ENCODE results near the gene KL. TPM values are rescaled to one million over a fixed set of nuclear protein-coding genes. Genes with fewer than 3 reads are reported as not detected.

The KL gene
- total and polyA plus RNA-seq, 4 donors, result 1.4 to 24.5 (median 5.7) TPM

DNA sequence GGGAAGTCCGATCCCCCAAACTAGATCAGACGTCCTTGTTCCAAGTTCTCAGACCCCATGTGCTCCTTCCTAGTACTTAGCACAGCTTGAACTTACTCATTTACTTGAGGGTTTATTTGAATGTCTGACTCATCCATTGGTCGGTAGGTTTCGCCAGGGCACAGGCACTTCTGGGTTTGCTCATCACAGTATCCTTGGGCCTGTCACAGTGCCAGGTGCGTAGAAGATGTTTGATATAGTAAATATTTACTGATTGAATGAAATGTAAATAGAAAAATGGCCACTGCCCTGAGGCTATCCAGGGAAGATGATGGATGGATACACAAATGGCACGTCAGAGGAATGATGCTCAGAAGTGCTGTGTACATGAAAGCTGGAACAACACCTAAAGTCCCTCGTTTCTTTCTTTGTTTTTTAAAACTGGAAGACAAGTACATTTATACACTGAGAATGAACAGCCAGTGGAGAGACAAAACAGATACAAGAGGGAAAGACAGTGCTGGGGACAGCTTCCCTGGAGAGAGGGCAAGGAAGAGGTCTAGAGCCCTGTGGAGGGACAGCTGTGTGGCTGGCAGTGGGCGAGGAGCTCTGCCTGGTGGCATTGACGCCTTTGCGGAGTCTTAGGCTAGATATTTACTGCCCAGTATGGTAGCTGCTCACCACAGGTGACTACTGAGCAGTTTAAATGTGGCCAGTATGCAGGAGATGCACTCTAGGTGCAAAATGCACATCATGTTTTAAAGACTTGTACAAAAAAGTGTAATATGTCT, 31.2 kb upstream of the KL start:
- ATAC-seq (ENCODE audit: insufficient read depth, low FRiP score) (no peak), DNase-seq (no peak)
- TF ChIP-seq, protein P1, sequence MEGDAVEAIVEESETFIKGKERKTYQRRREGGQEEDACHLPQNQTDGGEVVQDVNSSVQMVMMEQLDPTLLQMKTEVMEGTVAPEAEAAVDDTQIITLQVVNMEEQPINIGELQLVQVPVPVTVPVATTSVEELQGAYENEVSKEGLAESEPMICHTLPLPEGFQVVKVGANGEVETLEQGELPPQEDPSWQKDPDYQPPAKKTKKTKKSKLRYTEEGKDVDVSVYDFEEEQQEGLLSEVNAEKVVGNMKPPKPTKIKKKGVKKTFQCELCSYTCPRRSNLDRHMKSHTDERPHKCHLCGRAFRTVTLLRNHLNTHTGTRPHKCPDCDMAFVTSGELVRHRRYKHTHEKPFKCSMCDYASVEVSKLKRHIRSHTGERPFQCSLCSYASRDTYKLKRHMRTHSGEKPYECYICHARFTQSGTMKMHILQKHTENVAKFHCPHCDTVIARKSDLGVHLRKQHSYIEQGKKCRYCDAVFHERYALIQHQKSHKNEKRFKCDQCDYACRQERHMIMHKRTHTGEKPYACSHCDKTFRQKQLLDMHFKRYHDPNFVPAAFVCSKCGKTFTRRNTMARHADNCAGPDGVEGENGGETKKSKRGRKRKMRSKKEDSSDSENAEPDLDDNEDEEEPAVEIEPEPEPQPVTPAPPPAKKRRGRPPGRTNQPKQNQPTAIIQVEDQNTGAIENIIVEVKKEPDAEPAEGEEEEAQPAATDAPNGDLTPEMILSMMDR (IDR thresholded peaks at IDR 0.05; ENCODE audit: control extremely low read depth, extremely low read depth), result no peak
- Histone ChIP-seq H3K9me3 (ENCODE audit: control insufficient read depth in 4 of 4, insufficient read depth in 3 of 4, low read length in 3 of 4) (peaks cover 0 to 2% (median 0%) of the 10 kb centered on the region in 4 donors), H3K4me1 (ENCODE audit: control insufficient read depth in 5 of 5, insufficient read depth in 5 of 5, low read length in 5 of 5) (peaks cover 0 to 2% (median 0%) of the 10 kb centered on the region in 5 donors), H3K4me3 (no peak overlapping the region), H3K27me3 (ENCODE audit: control insufficient read depth in 3 of 3, insufficient read depth in 3 of 3, low read length in 2 of 3) (no peaks in the 10 kb centered on the region), H3K36me3 (ENCODE audit: control insufficient read depth in 4 of 4, insufficient read depth in 4 of 4, low read length in 4 of 4) (no peaks in the 10 kb centered on the region), H3K27ac (ENCODE audit: low read depth in 1 of 2, low read length in 1 of 2) (no peak overlapping the region), H3K9ac (ENCODE audit: insufficient read depth in 1 of 2, low read length in 2 of 2) (no peak overlapping the region)
- 85 to 91% methylated on average over 10 of the region's 10 CpGs for WGBS, 2 donors

GRCh38 chr13:32986552-32986951, 29.7 kb upstream of the KL start:
- no peak overlapping the region for H3K4me3 ChIP-seq
- DNase-seq (no peak), ATAC-seq (ENCODE audit: insufficient read depth, low FRiP score) (no peak)
- H3K27ac ChIP-seq (ENCODE audit: low read depth in 1 of 2, low read length in 1 of 2), result no peak overlapping the region
- no peak overlapping the region for H3K9ac ChIP-seq (ENCODE audit: insufficient read depth in 1 of 2, low read length in 2 of 2)
- H3K9me3 ChIP-seq (ENCODE audit: control insufficient read depth in 4 of 4, insufficient read depth in 3 of 4, low read length in 3 of 4), result peaks cover 0 to 2% (median 0%) of the 10 kb centered on the region in 4 donors
- 94 to 96% methylated on average over 8 of the region's 8 CpGs for WGBS, 2 donors
- TF ChIP-seq, protein P1 (IDR thresholded peaks at IDR 0.05; ENCODE audit: control extremely low read depth, extremely low read depth), result no peak
- H3K36me3 ChIP-seq (ENCODE audit: control insufficient read depth in 4 of 4, insufficient read depth in 4 of 4, low read length in 4 of 4), result no peaks in the 10 kb centered on the region
- no peaks in the 10 kb centered on the region for H3K27me3 ChIP-seq (ENCODE audit: control insufficient read depth in 3 of 3, insufficient read depth in 3 of 3, low read length in 2 of 3)
- H3K4me1 ChIP-seq (ENCODE audit: control insufficient read depth in 5 of 5, insufficient read depth in 5 of 5, low read length in 5 of 5), result peaks cover 0 to 2% (median 0%) of the 10 kb centered on the region in 5 donors

- Histone ChIP-seq H3K9ac (ENCODE audit: insufficient read depth in 1 of 2, low read length in 2 of 2) (no peak overlapping the region), H3K27ac (ENCODE audit: low read depth in 1 of 2, low read length in 1 of 2) (no peak overlapping the region), H3K4me3 (no peak overlapping the region), H3K36me3 (ENCODE audit: control insufficient read depth in 4 of 4, insufficient read depth in 4 of 4, low read length in 4 of 4) (no peaks in the 10 kb centered on the region), H3K4me1 (ENCODE audit: control insufficient read depth in 5 of 5, insufficient read depth in 5 of 5, low read length in 5 of 5) (peaks cover 0 to 2% (median 0%) of the 10 kb centered on the region in 5 donors), H3K27me3 (ENCODE audit: control insufficient read depth in 3 of 3, insufficient read depth in 3 of 3, low read length in 2 of 3) (no peaks in the 10 kb centered on the region), H3K9me3 (ENCODE audit: control insufficient read depth in 4 of 4, insufficient read depth in 3 of 4, low read length in 3 of 4) (peaks cover 0 to 2% (median 0%) of the 10 kb centered on the region in 4 donors)
- no peak for ATAC-seq (ENCODE audit: insufficient read depth, low FRiP score)
- TF ChIP-seq, protein P1 (IDR thresholded peaks at IDR 0.05; ENCODE audit: control extremely low read depth, extremely low read depth), result no peak
- DNase-seq, result no peak
- 78 to 90% methylated on average over 1 of the region's 1 CpG for WGBS, 2 donors
These were observed 28.8 kb upstream of the KL start for GRCh38 chr13:32987462-32987861.
